Measurements from ENCODE around the gene COL19A1.

The COL19A1 gene

GRCh38 chr6:69880601-69881000, 14.2 kb downstream of the COL19A1 start:
- DNase-seq (ENCODE audit: low spot score) = no peak
- in situ Hi-C loops (cut with MboI; ENCODE audit: low sequenced_read_pairs, unreplicated experiment) = no loop called here
- no peak for TF ChIP-seq CTCF (IDR thresholded peaks at IDR 0.05; ENCODE audit: borderline replicate concordance, control extremely low read depth, extremely low read depth, insufficient read depth, missing control alignments)

GRCh38 chr6:69881322-69882151, 15.2 kb downstream of the COL19A1 start:
- peak; percentile 32 for DNase-seq (ENCODE audit: low spot score)
- no peak for TF ChIP-seq CTCF (IDR thresholded peaks at IDR 0.05; ENCODE audit: borderline replicate concordance, control extremely low read depth, extremely low read depth, insufficient read depth, missing control alignments)
- in situ Hi-C loops (cut with MboI; ENCODE audit: low sequenced_read_pairs, unreplicated experiment) = no loop called here

GRCh38 chr6:69883551-69883950, 17.2 kb downstream of the COL19A1 start:
- no peak for TF ChIP-seq CTCF (IDR thresholded peaks at IDR 0.05; ENCODE audit: borderline replicate concordance, control extremely low read depth, extremely low read depth, insufficient read depth, missing control alignments)
- in situ Hi-C loops (cut with MboI; ENCODE audit: low sequenced_read_pairs, unreplicated experiment) = no loop called here
- DNase-seq (ENCODE audit: low spot score) = no peak

- no peak for TF ChIP-seq CTCF (IDR thresholded peaks at IDR 0.05; ENCODE audit: borderline replicate concordance, control extremely low read depth, extremely low read depth, insufficient read depth, missing control alignments)
- no peak for DNase-seq (ENCODE audit: low spot score)
- in situ Hi-C loops (cut with MboI; ENCODE audit: low sequenced_read_pairs, unreplicated experiment) = no loop called here
Observed at GRCh38 chr6:69884231-69884630, 17.9 kb downstream of the COL19A1 start.

- DNase-seq (ENCODE audit: low spot score) = peak; percentile 22
- no peak for TF ChIP-seq CTCF (IDR thresholded peaks at IDR 0.05; ENCODE audit: borderline replicate concordance, control extremely low read depth, extremely low read depth, insufficient read depth, missing control alignments)
- in situ Hi-C loops (cut with MboI; ENCODE audit: low sequenced_read_pairs, unreplicated experiment) = no loop called here
Observed at GRCh38 chr6:69887026-69887425, 20.7 kb downstream of the COL19A1 start.

GRCh38 chr6:69887714-69888345, 21.5 kb downstream of the COL19A1 start:
- DNase-seq (ENCODE audit: low spot score) = no peak
- in situ Hi-C loops (cut with MboI; ENCODE audit: low sequenced_read_pairs, unreplicated experiment) = no loop called here
- TF ChIP-seq CTCF (IDR thresholded peaks at IDR 0.05; ENCODE audit: borderline replicate concordance, control extremely low read depth, extremely low read depth, insufficient read depth, missing control alignments) = no peak
